ENCODE data around the gene MRPS22. TPM values are rescaled to one million over a fixed set of nuclear protein-coding genes. Genes with fewer than 3 reads are reported as not detected.

The MRPS22 gene
- total RNA-seq, 4 donors from 2014 or later, result 50.2 to 73.2 (median 62.3) TPM

- H3K36me3 ChIP-seq, result no peaks in the 10 kb centered on the region
- H3K27me3 ChIP-seq, result peaks cover 0 to 24% (median 0%) of the 10 kb centered on the region in 4 donors
- no peak for DNase-seq
- no peak overlapping the region for H3K27ac ChIP-seq
- intact Hi-C loops (cut with DNase I), result loop anchor here (5.0 kb wide), 2 partner anchors 214 to 389 kb away; no protein-coding TSS in a partner anchor
- no peak for TF ChIP-seq CTCF (IDR thresholded peaks at IDR 0.05)
- TF ChIP-seq POLR2A (IDR thresholded peaks at IDR 0.05), result no peak
- H3K4me1 ChIP-seq, result peaks cover 0 to 9% (median 3%) of the 10 kb centered on the region in 3 donors
- no peak overlapping the region for H3K4me3 ChIP-seq
- WGBS, 2 donors, result 81 to 88% methylated on average over 5 of the region's 5 CpGs
- H3K9me3 ChIP-seq, result no peaks in the 10 kb centered on the region
Measured at GRCh38 chr3:139326131-139326530, 17.7 kb upstream of the MRPS22 start.

GRCh38 chr3:139326707-139327106 lies 17.1 kb upstream of the MRPS22 start:
- peaks cover 0 to 9% (median 3%) of the 10 kb centered on the region in 3 donors for H3K4me1 ChIP-seq
- peaks cover 0 to 30% (median 0%) of the 10 kb centered on the region in 4 donors for H3K27me3 ChIP-seq
- no peak overlapping the region for H3K27ac ChIP-seq
- no peak for DNase-seq
- H3K36me3 ChIP-seq, result no peaks in the 10 kb centered on the region
- intact Hi-C loops (cut with DNase I), result loop anchor here (5.0 kb wide), 2 partner anchors 214 to 389 kb away; no protein-coding TSS in a partner anchor
- TF ChIP-seq CTCF (IDR thresholded peaks at IDR 0.05) (no peak), POLR2A (IDR thresholded peaks at IDR 0.05) (no peak)
- H3K9me3 ChIP-seq, result no peaks in the 10 kb centered on the region
- no peak overlapping the region for H3K4me3 ChIP-seq
- 68 to 92% methylated on average over 4 of the region's 4 CpGs for WGBS, 2 donors

- Histone ChIP-seq H3K4me1 (peaks cover 0 to 9% (median 3%) of the 10 kb centered on the region in 3 donors), H3K27me3 (peaks cover 0 to 35% (median 0%) of the 10 kb centered on the region in 4 donors), H3K4me3 (no peak overlapping the region), H3K36me3 (no peaks in the 10 kb centered on the region), H3K9me3 (no peaks in the 10 kb centered on the region), H3K27ac (no peak overlapping the region)
- TF ChIP-seq POLR2A (IDR thresholded peaks at IDR 0.05) (no peak), CTCF (IDR thresholded peaks at IDR 0.05) (no peak)
- intact Hi-C loops (cut with DNase I), result loop anchor here (5.0 kb wide), 2 partner anchors 215 to 390 kb away; no protein-coding TSS in a partner anchor
- WGBS, 2 donors, result 75% methylated on average over 5 of the region's 5 CpGs
- no peak for DNase-seq
Measured at GRCh38 chr3:139327231-139327630, 16.6 kb upstream of the MRPS22 start.

- H3K9me3 ChIP-seq, result no peaks in the 10 kb centered on the region
- no peak overlapping the region for H3K27ac ChIP-seq
- TF ChIP-seq POLR2A (IDR thresholded peaks at IDR 0.05) (no peak), CTCF (IDR thresholded peaks at IDR 0.05) (no peak)
- peaks cover 0 to 9% (median 3%) of the 10 kb centered on the region in 3 donors for H3K4me1 ChIP-seq
- DNase-seq, result no peak
- WGBS, 2 donors, result 82% methylated on average over 4 of the region's 8 CpGs; no CpG with 5 or more reads in 1 of the 2 donors
- no peak overlapping the region for H3K4me3 ChIP-seq
- intact Hi-C loops (cut with DNase I), result loop anchor here (5.0 kb wide), 2 partner anchors 216 to 391 kb away; no protein-coding TSS in a partner anchor
- H3K36me3 ChIP-seq, result no peaks in the 10 kb centered on the region
- H3K27me3 ChIP-seq, result peaks cover 0 to 39% (median 0%) of the 10 kb centered on the region in 4 donors
Measured at GRCh38 chr3:139327861-139328260, 16.0 kb upstream of the MRPS22 start.

GRCh38 chr3:139328356-139328755 lies 15.5 kb upstream of the MRPS22 start:
- Histone ChIP-seq H3K27me3 (peaks cover 0 to 39% (median 0%) of the 10 kb centered on the region in 4 donors), H3K4me1 (peaks cover 0 to 9% (median 3%) of the 10 kb centered on the region in 3 donors), H3K27ac (no peak overlapping the region), H3K4me3 (no peak overlapping the region), H3K36me3 (no peaks in the 10 kb centered on the region), H3K9me3 (no peaks in the 10 kb centered on the region)
- intact Hi-C loops (cut with DNase I), result loop anchor here (5.0 kb wide), 2 partner anchors 216 to 391 kb away; no protein-coding TSS in a partner anchor
- TF ChIP-seq CTCF (IDR thresholded peaks at IDR 0.05) (no peak), POLR2A (IDR thresholded peaks at IDR 0.05) (no peak)
- 90 to 94% methylated on average over 2 to 3 of the region's 4 CpGs for WGBS, 2 donors
- no peak for DNase-seq
